ENCODE measurements around the gene NPFFR1.

The NPFFR1 gene

DNA sequence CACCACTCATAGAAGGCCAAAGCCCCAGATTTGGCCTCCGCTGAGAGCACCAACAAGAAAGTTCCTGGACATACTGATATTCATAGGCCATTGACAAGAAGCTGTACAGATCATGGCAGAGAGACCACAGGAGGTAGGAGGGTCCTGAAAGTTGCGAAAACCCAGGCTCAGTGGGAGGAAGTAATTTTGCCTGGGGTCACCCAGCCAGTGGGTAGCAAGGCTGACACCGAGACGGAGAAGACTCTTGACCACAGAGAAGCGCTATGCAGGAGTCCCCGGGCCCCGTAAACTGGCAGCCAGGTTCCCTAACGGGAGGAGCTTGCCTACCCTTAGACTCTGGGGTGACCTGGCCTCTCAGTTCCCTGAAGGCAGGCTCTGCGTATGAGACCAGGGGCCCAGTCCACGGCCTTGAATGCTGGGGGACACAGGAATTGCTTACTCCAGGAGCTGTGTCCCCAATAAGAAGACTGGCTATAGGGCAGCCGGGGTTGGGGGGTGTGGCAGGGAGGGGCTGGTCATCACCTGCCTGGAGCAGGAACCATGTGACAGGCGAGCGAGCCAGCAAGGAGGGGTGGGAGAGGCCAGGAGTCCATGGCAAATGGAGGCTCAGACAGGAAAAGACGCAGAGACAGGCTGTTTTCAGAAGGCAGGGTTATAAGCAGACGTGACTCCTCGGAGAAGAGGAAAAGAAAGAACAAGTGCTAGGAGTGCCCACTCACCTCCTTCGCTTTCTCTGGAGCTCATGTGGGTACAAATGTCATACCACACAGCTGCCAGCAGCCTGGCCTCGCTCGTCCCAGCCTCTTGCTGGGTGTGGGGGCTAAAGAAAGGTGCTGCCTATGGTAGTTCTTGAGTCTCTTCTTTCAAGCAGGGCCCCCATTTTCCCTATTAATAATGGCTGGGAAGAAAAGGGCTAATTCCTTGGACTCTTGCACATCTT, 24.6 kb upstream of the NPFFR1 start:
- TF ChIP-seq TAF1 (IDR thresholded peaks at IDR 0.05; ENCODE audit: borderline replicate concordance, insufficient read depth, low read length): no peak
- no peak for TF ChIP-seq POLR2AphosphoS5 (IDR thresholded peaks at IDR 0.05; ENCODE audit: low read depth, low read length)
- TF ChIP-seq, protein P1, sequence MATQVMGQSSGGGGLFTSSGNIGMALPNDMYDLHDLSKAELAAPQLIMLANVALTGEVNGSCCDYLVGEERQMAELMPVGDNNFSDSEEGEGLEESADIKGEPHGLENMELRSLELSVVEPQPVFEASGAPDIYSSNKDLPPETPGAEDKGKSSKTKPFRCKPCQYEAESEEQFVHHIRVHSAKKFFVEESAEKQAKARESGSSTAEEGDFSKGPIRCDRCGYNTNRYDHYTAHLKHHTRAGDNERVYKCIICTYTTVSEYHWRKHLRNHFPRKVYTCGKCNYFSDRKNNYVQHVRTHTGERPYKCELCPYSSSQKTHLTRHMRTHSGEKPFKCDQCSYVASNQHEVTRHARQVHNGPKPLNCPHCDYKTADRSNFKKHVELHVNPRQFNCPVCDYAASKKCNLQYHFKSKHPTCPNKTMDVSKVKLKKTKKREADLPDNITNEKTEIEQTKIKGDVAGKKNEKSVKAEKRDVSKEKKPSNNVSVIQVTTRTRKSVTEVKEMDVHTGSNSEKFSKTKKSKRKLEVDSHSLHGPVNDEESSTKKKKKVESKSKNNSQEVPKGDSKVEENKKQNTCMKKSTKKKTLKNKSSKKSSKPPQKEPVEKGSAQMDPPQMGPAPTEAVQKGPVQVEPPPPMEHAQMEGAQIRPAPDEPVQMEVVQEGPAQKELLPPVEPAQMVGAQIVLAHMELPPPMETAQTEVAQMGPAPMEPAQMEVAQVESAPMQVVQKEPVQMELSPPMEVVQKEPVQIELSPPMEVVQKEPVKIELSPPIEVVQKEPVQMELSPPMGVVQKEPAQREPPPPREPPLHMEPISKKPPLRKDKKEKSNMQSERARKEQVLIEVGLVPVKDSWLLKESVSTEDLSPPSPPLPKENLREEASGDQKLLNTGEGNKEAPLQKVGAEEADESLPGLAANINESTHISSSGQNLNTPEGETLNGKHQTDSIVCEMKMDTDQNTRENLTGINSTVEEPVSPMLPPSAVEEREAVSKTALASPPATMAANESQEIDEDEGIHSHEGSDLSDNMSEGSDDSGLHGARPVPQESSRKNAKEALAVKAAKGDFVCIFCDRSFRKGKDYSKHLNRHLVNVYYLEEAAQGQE (IDR thresholded peaks at IDR 0.05; ENCODE audit: insufficient read depth in 1 of 2, low read depth in 2 of 2, low read length in 2 of 2): no peak
- no peak for TF ChIP-seq FOXP2 (optimal IDR thresholded peaks at IDR 0.05; ENCODE audit: borderline replicate concordance, extremely low read depth, extremely low read length, insufficient read depth)
- no peak for TF ChIP-seq SIN3A (IDR thresholded peaks at IDR 0.05; ENCODE audit: borderline replicate concordance, insufficient read depth, low read length)

DNA sequence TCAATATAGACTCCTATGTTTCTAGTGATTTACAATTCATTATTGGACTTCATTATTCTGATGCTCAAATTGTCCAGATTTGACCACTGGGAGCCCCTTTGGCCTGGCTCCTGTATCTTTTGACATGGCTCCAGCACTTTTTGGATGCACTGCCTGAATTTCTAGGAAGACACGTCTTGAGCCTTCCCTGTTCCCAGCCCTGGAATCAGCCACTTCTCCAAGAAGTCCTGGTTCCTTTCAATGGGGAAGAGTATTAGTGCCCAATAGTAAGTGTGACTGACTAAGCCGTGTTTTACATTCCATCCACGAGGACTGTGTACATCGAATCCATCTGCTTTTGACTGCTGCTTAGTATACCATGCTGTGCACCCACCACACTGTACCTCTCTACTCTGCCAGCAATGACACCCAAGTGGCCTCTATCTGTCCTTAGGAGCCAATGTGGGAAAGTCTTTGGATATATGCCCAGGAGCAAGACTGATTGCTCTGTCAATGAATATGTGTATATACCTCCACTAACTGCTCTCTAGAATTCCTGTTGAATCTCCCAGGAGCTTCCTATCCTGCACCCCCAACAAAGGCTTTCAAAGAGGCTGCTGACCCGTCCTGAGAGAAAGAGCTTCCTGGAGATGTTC, 23.2 kb upstream of the NPFFR1 start:
- TF ChIP-seq, protein P1 (IDR thresholded peaks at IDR 0.05; ENCODE audit: insufficient read depth in 1 of 2, low read depth in 2 of 2, low read length in 2 of 2): no peak
- TF ChIP-seq TAF1 (IDR thresholded peaks at IDR 0.05; ENCODE audit: borderline replicate concordance, insufficient read depth, low read length): no peak

DNA sequence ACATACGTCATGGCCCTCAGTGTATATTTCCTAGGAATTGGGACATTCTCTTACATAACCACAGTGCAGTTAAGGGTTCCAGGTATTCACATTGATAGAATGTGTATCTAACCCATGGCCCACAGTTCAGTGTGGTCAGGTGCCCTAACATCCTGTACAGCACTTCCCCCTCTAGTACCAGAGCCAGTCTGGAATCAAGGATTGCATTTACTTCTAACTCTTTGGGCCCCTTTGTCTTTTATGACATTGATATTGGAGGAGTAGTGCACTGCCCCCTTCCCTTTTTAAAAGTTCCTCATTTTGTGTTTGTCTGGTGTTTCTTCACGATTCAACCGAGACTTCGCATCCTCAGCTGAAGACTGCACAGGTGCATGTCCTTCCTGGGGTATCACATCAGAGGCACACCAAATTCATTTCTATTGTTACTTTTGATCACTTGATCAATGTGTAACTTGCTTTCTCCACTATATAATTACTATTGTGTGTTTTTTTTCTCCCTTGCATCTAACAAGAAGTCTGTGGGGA, 22.4 kb upstream of the NPFFR1 start:
- TF ChIP-seq, protein P1 (IDR thresholded peaks at IDR 0.05; ENCODE audit: insufficient read depth in 1 of 2, low read depth in 2 of 2, low read length in 2 of 2): no peak
- TF ChIP-seq TAF1 (IDR thresholded peaks at IDR 0.05; ENCODE audit: borderline replicate concordance, insufficient read depth, low read length) (no peak), POLR2AphosphoS5 (IDR thresholded peaks at IDR 0.05; ENCODE audit: low read depth, low read length) (no peak), FOXP2 (optimal IDR thresholded peaks at IDR 0.05; ENCODE audit: borderline replicate concordance, extremely low read depth, extremely low read length, insufficient read depth) (no peak), SIN3A (IDR thresholded peaks at IDR 0.05; ENCODE audit: borderline replicate concordance, insufficient read depth, low read length) (no peak)

DNA sequence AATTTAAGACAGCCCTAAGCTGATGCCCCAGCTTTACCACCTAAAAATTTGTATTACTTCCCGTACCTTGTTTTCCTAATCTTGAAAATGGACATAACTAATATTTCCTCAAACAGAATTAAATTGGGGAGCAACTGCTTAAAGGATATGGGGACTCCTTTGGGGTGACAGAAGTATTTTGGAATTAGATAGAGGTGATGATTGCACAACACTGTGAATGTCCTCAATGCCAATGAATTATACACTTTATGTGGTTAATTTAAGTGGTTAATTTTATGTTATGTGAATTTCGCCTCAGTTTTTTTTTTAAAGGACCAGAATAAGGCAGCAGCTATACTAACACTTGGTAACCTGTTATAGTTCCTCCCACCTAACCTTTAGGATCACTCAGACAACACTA, 19.9 kb upstream of the NPFFR1 start:
- TF ChIP-seq, protein P1 (IDR thresholded peaks at IDR 0.05; ENCODE audit: insufficient read depth in 1 of 2, low read depth in 2 of 2, low read length in 2 of 2): no peak
- TF ChIP-seq SIN3A (IDR thresholded peaks at IDR 0.05; ENCODE audit: borderline replicate concordance, insufficient read depth, low read length) (no peak), TAF1 (IDR thresholded peaks at IDR 0.05; ENCODE audit: borderline replicate concordance, insufficient read depth, low read length) (no peak), FOXP2 (optimal IDR thresholded peaks at IDR 0.05; ENCODE audit: borderline replicate concordance, extremely low read depth, extremely low read length, insufficient read depth) (no peak), POLR2AphosphoS5 (IDR thresholded peaks at IDR 0.05; ENCODE audit: low read depth, low read length) (no peak)
